Common myeloid progenitor, CD34-positive (primary cell): Measurements from ENCODE around the gene SLC8A1.

Experiments used
- CTCF ChIA-PET: fragments of 350-600 bp; sonication (Branson Sonifier 250); formaldehyde crosslinking; loops from one replicate; lab custom pipeline; 2021; ENCODE audit warnings: antibody characterized with exemption; lab: Charles Lee
- POLR2A ChIA-PET: fragments of 350-600 bp; sonication (Branson Sonifier 250); formaldehyde crosslinking; loops from one replicate; lab custom pipeline; 2021; ENCODE audit warnings: antibody characterized with exemption; lab: Charles Lee
- DNase-seq, 3 donors: peaks; one replicate each; pipeline versions ENCODE4 v3.0.0 to v3.0.0-alpha.2; 2013
- H3K27ac ChIP-seq, 2 experiments: 1 replicate in 1 of 2; 2 replicates in 1 of 2; pipeline ENCODE4 v1.7.0; 2013; ENCODE audit warnings: inconsistent platforms in 2 of 2, low read length in 2 of 2, mild to moderate bottlenecking in 2 of 2, low read depth in 1 of 2, moderate library complexity in 1 of 2; ENCODE audit not compliant: severe bottlenecking in 2 of 2, insufficient read depth in 1 of 2, poor library complexity in 1 of 2
- H3K27me3 ChIP-seq, 5 experiments: replicated peaks in 2 of 5; 1 replicate in 3 of 5; 2 replicates in 2 of 5; pipeline versions ENCODE4 v1.6.1 to v1.7.0; 2013; ENCODE audit warnings: low read length in 4 of 5, mild to moderate bottlenecking in 2 of 5, moderate library complexity in 2 of 5, inconsistent platforms in 1 of 5; ENCODE audit not compliant: insufficient read depth in 5 of 5, control insufficient read depth in 4 of 5
- H3K36me3 ChIP-seq, 4 experiments: 1 replicate in 2 of 4; 2 replicates in 2 of 4; pipeline versions ENCODE4 v1.6.1 to v1.7.0; 2013; ENCODE audit warnings: low read length in 3 of 4, control low read depth in 1 of 4, mild to moderate bottlenecking in 1 of 4; ENCODE audit not compliant: control insufficient read depth in 4 of 4, insufficient read depth in 4 of 4
- H3K4me1 ChIP-seq, 4 experiments: 1 replicate in 3 of 4; 2 replicates in 1 of 4; pipeline versions ENCODE4 v1.6.1 to v1.7.1; 2013; ENCODE audit warnings: low read length in 3 of 4, mild to moderate bottlenecking in 3 of 4, control low read depth in 1 of 4, inconsistent platforms in 1 of 4, moderate library complexity in 1 of 4; ENCODE audit not compliant: control insufficient read depth in 4 of 4, insufficient read depth in 4 of 4; ENCODE audit errors: control extremely low read depth in 1 of 4
- H3K4me3 ChIP-seq, 7 experiments: 1 replicate in 4 of 7; 2 replicates in 3 of 7; pipeline versions ENCODE4 v1.5.1 to v1.7.0; 2013; ENCODE audit warnings: mild to moderate bottlenecking in 7 of 7, low read length in 6 of 7, moderate library complexity in 6 of 7, inconsistent platforms in 2 of 7, low read depth in 2 of 7, control low read depth in 1 of 7; ENCODE audit not compliant: insufficient read depth in 4 of 7, control insufficient read depth in 1 of 7; ENCODE audit errors: extremely low read depth in 1 of 7
- H3K9me3 ChIP-seq, 5 experiments: 1 replicate in 4 of 5; 2 replicates in 1 of 5; pipeline versions ENCODE4 v1.6.1 to v1.7.1; 2013; ENCODE audit warnings: low read length in 4 of 5, mild to moderate bottlenecking in 2 of 5, inconsistent platforms in 1 of 5, low read depth in 1 of 5, moderate library complexity in 1 of 5; ENCODE audit not compliant: control insufficient read depth in 4 of 5, insufficient read depth in 2 of 5; ENCODE audit errors: control extremely low read depth in 1 of 5
- WGBS: methylation state at CpG from one replicate; pipeline ENCODE4 v1.1.5; 2013; ENCODE audit not compliant: insufficient coverage; 5-methylcytosine and 5-hydroxymethylcytosine counted together

The SLC8A1 gene

DNA sequence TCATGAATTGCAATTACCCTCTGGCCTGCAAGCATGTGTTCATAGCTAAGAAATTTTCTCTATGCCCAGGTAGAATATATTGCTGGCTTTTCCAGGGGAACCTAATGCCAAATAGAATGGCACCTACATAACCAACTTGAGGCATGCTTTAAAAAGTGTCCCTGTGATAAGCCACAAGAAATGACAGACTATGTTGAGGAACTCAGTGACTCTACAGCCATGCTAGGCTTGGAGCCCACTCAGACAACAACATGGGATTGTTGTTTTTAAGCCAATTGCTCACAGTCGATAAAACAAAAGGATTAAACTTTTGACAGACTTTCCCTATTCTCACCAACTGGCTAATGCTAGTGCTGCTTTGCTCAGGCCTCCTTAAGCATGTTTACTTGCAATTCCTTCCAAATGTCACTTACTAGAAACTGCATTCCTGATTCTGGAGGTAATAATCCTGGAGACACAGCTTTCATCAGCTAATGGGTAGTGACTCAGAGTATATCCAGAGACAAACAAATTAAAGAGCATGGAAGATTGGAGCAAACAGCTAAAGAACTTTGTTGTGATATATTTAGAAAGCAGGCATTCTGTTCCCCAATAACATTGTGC lies 249.0 kb downstream of the SLC8A1 start:
- 100% methylated on average over 1 of the region's 1 CpG for WGBS
- Histone ChIP-seq H3K9me3 (no peaks in the 10 kb centered on the region), H3K4me3 (no peak overlapping the region), H3K4me1 (no peaks in the 10 kb centered on the region), H3K27me3 (no peaks in the 10 kb centered on the region), H3K36me3 (no peaks in the 10 kb centered on the region), H3K27ac (no peak overlapping the region)
- DNase-seq = no peak
- ChIA-PET CTCF (no interaction called here), POLR2A (no interaction called here)

GRCh38 chr2:40201425-40201824 lies 250.5 kb downstream of the SLC8A1 start:
- ChIA-PET CTCF (no interaction called here), POLR2A (no interaction called here)
- H3K9me3 ChIP-seq = no peaks in the 10 kb centered on the region

GRCh38 chr2:40200366-40200915 lies 251.4 kb downstream of the SLC8A1 start:
- no peaks in the 10 kb centered on the region for H3K9me3 ChIP-seq
- POLR2A ChIA-PET = no interaction called here
- H3K4me3 ChIP-seq = no peak overlapping the region
- CTCF ChIA-PET = no interaction called here
- no peak overlapping the region for H3K27ac ChIP-seq
- no peaks in the 10 kb centered on the region for H3K4me1 ChIP-seq
- no peak for DNase-seq
- WGBS = no CpG with 5 or more reads among the region's 2 CpGs
- H3K27me3 ChIP-seq = no peaks in the 10 kb centered on the region
- no peaks in the 10 kb centered on the region for H3K36me3 ChIP-seq

More at GRCh38 chr2:40201425-40201824, 250.5 kb downstream of the SLC8A1 start:
- no peak for DNase-seq
- no peaks in the 10 kb centered on the region for H3K4me1 ChIP-seq
- no peak overlapping the region for H3K4me3 ChIP-seq
- no peak overlapping the region for H3K27ac ChIP-seq
- no peaks in the 10 kb centered on the region for H3K27me3 ChIP-seq
- no peaks in the 10 kb centered on the region for H3K36me3 ChIP-seq

DNA sequence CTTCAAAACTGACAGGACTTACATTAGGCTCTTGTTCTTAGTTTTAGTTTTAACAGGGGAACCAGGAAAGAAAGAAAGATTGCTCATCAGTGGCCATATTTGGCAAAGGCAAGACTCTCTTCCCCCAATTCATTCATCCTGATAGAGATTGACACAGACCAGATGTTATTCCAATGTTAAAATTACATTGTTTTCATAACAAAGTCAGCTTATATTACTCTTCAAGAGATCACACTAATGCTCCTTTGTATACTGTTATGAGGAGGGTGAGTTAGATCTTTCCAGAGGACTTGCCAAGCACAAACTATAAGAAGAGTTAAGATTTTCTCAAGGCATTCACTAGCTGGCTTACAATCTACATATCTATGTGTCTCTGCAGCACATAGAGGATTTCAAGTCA lies 252.1 kb downstream of the SLC8A1 start:
- Histone ChIP-seq H3K36me3 (no peaks in the 10 kb centered on the region), H3K27me3 (no peaks in the 10 kb centered on the region), H3K27ac (no peak overlapping the region), H3K4me3 (no peak overlapping the region), H3K9me3 (no peaks in the 10 kb centered on the region), H3K4me1 (no peaks in the 10 kb centered on the region)
- ChIA-PET CTCF (no interaction called here), POLR2A (no interaction called here)
- no peak for DNase-seq

DNA sequence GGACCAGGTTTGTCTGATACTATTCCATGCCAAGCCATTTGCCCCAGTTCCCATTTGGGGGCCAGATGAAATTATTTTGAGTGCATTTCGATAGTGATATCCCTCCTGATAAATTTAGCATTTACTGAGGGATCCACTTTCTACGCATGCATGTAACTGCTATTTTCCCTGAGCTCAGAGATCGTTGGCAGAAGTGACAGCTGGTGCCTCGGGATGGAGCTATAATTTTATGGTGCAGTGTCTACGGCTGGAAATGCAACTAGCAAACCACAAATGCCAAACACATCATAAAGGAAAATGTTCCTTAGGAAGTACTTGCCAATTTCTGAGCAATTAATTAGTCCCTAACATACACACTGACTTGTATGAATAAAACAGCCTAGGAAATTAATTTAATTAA lies 254.8 kb downstream of the SLC8A1 start:
- no peak for DNase-seq
- H3K27ac ChIP-seq = no peak overlapping the region
- 82% methylated on average over 5 of the region's 5 CpGs for WGBS
- no peaks in the 10 kb centered on the region for H3K9me3 ChIP-seq
- CTCF ChIA-PET = no interaction called here
- no peaks in the 10 kb centered on the region for H3K27me3 ChIP-seq
- H3K36me3 ChIP-seq = no peaks in the 10 kb centered on the region
- no peak overlapping the region for H3K4me3 ChIP-seq
- POLR2A ChIA-PET = no interaction called here
- H3K4me1 ChIP-seq = no peaks in the 10 kb centered on the region

DNA sequence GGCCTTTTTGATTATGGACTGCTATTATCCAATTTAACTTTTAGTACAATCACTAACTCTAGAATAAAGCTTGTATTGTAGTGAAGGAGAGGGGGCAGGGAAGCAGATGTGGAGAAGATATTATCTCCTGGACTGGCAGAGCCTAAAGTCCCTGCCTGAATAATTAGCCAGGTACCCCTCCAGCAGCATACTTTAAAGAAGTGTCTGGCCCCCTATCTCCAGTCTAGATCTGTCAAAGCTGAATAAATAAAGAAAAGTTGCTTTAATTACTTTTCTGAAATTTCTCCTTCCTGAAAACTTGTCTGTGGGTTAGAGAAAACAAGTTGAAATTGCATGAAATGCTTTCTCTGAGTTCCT lies 258.2 kb downstream of the SLC8A1 start:
- ChIA-PET CTCF (no interaction called here), POLR2A (no interaction called here)
- no peak overlapping the region for H3K27ac ChIP-seq
- no peaks in the 10 kb centered on the region for H3K4me1 ChIP-seq
- no peaks in the 10 kb centered on the region for H3K27me3 ChIP-seq
- no peaks in the 10 kb centered on the region for H3K36me3 ChIP-seq
- no peaks in the 10 kb centered on the region for H3K9me3 ChIP-seq
- DNase-seq = no peak
- H3K4me3 ChIP-seq = no peak overlapping the region

DNA sequence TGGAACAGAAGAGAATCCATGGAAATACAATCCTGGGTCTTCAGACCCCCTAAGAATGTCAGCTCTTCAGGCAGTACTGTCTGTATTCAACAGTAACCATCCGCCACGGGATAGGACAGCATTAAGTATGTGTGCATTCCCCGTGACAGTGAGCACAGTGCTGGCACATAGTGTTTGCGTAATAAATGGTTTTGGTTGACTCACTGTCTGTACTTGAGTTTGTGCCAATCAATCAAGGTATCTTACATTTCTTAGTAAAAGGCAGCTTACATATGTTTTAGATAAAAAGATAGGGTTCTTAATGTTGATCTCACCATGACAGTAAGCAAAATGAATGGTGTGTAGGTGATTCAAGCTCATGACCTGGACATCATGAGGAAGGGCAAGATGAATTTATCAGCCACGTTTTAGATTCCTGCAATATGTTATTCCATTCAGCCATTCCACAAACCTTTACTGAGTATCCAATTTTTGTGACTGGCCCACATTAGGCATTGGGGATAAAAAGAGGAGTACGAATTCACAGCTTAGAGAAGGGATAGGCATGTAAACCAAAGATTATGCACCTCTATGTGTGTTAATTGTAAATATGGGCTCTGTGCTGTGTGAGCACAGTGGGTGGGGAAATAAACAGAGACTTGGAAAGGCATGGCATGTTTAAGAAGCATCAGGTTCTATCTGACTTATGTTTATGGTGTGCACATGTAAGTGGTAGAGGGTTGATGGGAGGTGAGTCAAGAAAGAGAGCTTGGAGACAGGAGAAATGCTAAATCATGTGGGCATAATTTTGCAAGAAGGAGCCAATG lies 258.8 kb downstream of the SLC8A1 start:
- Histone ChIP-seq H3K36me3 (no peaks in the 10 kb centered on the region), H3K4me3 (no peak overlapping the region), H3K9me3 (no peaks in the 10 kb centered on the region), H3K27ac (no peak overlapping the region), H3K4me1 (no peaks in the 10 kb centered on the region), H3K27me3 (no peaks in the 10 kb centered on the region)
- no peak for DNase-seq
- POLR2A ChIA-PET = no interaction called here
- CTCF ChIA-PET = no interaction called here
- 95% methylated on average over 5 of the region's 6 CpGs for WGBS
